Lung (tissue), 12 donors: ENCODE results near the gene CFAP58. TPM values are rescaled to one million over a fixed set of nuclear protein-coding genes. Genes with fewer than 3 reads are reported as not detected.

Source experiments
- ATAC-seq: fragments of 200-7000 bp; cut with Tn5 transposase; one replicate; pipeline ENCODE4 v1.9.1; 2020; ENCODE audit warnings: moderate number of reproducible peaks; ENCODE audit not compliant: insufficient read depth, low FRiP score
- DNase-seq, 3 donors: peaks; one replicate each; pipeline ENCODE4 v3.0.0-alpha.2; 2013 to 2017
- H3K27ac ChIP-seq, 2 donors: one replicate each; pipeline ENCODE4 v1.5.1; 2013; ENCODE audit warnings: mild to moderate bottlenecking in 2 of 2, moderate library complexity in 2 of 2, control low read depth in 1 of 2, inconsistent platforms in 1 of 2, low read depth in 1 of 2, low read length in 1 of 2
- H3K27me3 ChIP-seq, 3 donors: one replicate each; pipeline ENCODE4 v1.5.1; 2013; ENCODE audit warnings: low read length in 2 of 3; ENCODE audit not compliant: control insufficient read depth in 3 of 3, insufficient read depth in 3 of 3
- H3K36me3 ChIP-seq, 4 donors: one replicate each; pipeline ENCODE4 v1.5.1; 2013; ENCODE audit warnings: low read length in 4 of 4, mild to moderate bottlenecking in 1 of 4, moderate library complexity in 1 of 4; ENCODE audit not compliant: control insufficient read depth in 4 of 4, insufficient read depth in 4 of 4
- H3K4me1 ChIP-seq, 5 donors: one replicate each; pipeline ENCODE4 v1.5.1; 2013; ENCODE audit warnings: low read length in 5 of 5, mild to moderate bottlenecking in 2 of 5, moderate library complexity in 1 of 5; ENCODE audit not compliant: control insufficient read depth in 5 of 5, insufficient read depth in 5 of 5
- H3K4me3 ChIP-seq: one replicate; pipeline ENCODE4 v1.5.1; 2013; ENCODE audit warnings: mild to moderate bottlenecking, control low read depth, moderate library complexity
- H3K9ac ChIP-seq, 2 donors: one replicate each; pipeline ENCODE4 v1.5.1; 2013; ENCODE audit warnings: low read length in 2 of 2, control low read depth in 1 of 2; ENCODE audit not compliant: insufficient read depth in 1 of 2
- H3K9me3 ChIP-seq, 4 donors: one replicate each; pipeline ENCODE4 v1.5.1; 2013; ENCODE audit warnings: low read length in 3 of 4, mild to moderate bottlenecking in 1 of 4, moderate library complexity in 1 of 4; ENCODE audit not compliant: control insufficient read depth in 4 of 4, insufficient read depth in 3 of 4
- CTCF ChIP-seq: IDR thresholded peaks from 2 replicates; pipeline ENCODE4 v1.5.1; 2012; ENCODE audit warnings: mild to moderate bottlenecking; ENCODE audit errors: control extremely low read depth, extremely low read depth
- WGBS, 2 donors: extraction: QIAGEN DNeasy Blood & Tissue Kit; methylation state at CpG; one replicate each; pipeline ENCODE4 v1.1.7; 2013; 5-methylcytosine and 5-hydroxymethylcytosine counted together
- polyA plus RNA-seq, 2 donors: library from polyadenylated mRNA; stranded (reverse); fragments of 200-250 nt; gene quantifications; one replicate each; pipeline ENCODE4 v1.2.1, GENCODE V29; 2013
- total RNA-seq, 2 donors: library from RNA; depleted of rRNA in 1 of 2; stranded (reverse); fragments of >200 nt in 1 of 2; gene quantifications; one replicate each; pipeline ENCODE4 v1.2.1, GENCODE V29; 2014 to 2021
- donor health status: control.
- donor health status: control.
- donor health status: Bipolar disorder and iron deficiency.
- donor health status: healthy.
- donor health status: DM: yes; HTN: yes; CAD: no.

CFAP58 gene
- total and polyA plus RNA-seq, 4 donors: 1.4 to 5.4 (median 3.6) TPM

DNA sequence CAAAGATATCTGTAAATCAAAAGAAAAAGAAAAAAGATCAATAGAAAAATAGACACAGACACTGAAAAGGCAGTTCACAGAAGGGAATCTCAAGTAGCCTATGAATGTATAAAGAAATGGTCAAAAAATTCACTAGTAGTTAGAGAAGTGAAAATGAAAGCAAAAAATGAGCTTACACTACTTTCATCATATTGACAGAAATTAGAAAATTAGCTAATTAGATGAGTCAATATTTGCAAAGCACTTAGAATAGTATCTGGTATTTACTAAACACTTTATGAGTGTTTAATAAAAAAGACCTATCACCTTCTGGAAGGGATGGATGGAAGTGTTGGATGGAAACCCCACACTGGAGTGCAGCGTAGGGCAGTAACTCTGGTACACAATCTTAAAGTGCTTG lies 1.7 kb upstream of the CFAP58 start:
- H3K9me3 ChIP-seq: no peaks in the 10 kb centered on the region
- WGBS, 2 donors: 63 to 94% methylated on average over 1 of the region's 1 CpG
- peaks cover 0 to 5% (median 0%) of the 10 kb centered on the region in 3 donors for H3K27me3 ChIP-seq
- ATAC-seq: no peak
- no peak overlapping the region for H3K4me3 ChIP-seq
- H3K4me1 ChIP-seq: peaks cover 0 to 19% (median 8%) of the 10 kb centered on the region in 5 donors
- DNase-seq: no peak
- TF ChIP-seq CTCF: no peak
- no peak overlapping the region for H3K9ac ChIP-seq
- H3K36me3 ChIP-seq: no peaks in the 10 kb centered on the region
- no peak overlapping the region for H3K27ac ChIP-seq

DNA sequence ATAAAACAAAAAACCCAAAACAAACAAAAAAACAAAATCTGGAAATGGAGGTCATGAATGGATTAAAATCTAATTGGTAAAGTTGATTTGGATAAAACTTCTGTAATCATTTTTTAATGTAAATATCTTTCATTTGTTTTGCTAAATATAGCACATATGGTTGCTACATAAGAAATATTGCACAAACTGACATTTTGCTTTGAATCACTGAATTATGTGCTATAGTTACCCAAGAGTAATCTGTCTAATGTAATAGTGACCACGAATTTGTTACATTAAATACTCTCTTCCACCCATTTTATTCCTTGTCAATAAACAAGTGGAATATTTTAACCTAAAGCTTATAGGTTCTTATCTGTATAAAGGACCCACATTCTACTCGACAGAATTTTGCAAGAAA lies 6.2 kb downstream of the CFAP58 start:
- Histone ChIP-seq H3K4me1 (no peaks in the 10 kb centered on the region), H3K27me3 (peaks cover 0 to 5% (median 0%) of the 10 kb centered on the region in 3 donors), H3K9me3 (no peaks in the 10 kb centered on the region), H3K27ac (no peak overlapping the region), H3K36me3 (no peaks in the 10 kb centered on the region), H3K9ac (no peak overlapping the region), H3K4me3 (no peak overlapping the region)
- no peak for TF ChIP-seq CTCF
- WGBS, 2 donors: 59 to 66% methylated on average over 2 of the region's 2 CpGs
- DNase-seq (no peak), ATAC-seq (no peak)

DNA sequence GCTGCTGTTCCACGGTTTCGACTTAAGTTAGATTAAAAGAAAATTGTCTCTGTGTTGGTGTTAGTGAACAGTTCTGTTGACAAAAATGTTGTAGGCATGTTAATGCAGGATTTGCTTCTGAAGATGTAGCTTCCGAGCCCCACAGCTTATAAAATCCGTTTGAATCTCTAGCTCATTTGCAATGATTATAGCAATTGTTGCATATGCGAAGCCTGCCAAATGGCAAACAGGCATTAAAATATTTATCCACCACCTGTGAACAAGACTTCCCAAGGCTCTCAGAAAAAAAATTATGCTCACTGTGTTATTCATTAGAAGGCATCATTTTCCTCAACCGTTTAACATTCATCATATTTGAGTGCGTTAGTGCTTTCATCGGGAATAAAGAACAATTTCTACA lies 14.3 kb downstream of the CFAP58 start:
- Histone ChIP-seq H3K9me3 (peaks cover 0 to 5% (median 1%) of the 10 kb centered on the region in 4 donors), H3K4me3 (no peak overlapping the region), H3K27ac (no peak overlapping the region), H3K36me3 (peaks cover 0 to 14% (median 0%) of the 10 kb centered on the region in 4 donors), H3K9ac (no peak overlapping the region), H3K4me1 (no peaks in the 10 kb centered on the region), H3K27me3 (no peaks in the 10 kb centered on the region)
- no peak for ATAC-seq
- WGBS, 2 donors: 74 to 80% methylated on average over 8 of the region's 8 CpGs
- no peak for DNase-seq
- TF ChIP-seq CTCF: no peak

GRCh38 chr10:104368381-104368780 lies 14.7 kb downstream of the CFAP58 start:
- peaks cover 0 to 14% (median 0%) of the 10 kb centered on the region in 4 donors for H3K36me3 ChIP-seq
- no peak overlapping the region for H3K27ac ChIP-seq
- no peaks in the 10 kb centered on the region for H3K4me1 ChIP-seq
- H3K27me3 ChIP-seq: no peaks in the 10 kb centered on the region
- ATAC-seq: no peak
- peaks cover 0 to 5% (median 1%) of the 10 kb centered on the region in 4 donors for H3K9me3 ChIP-seq
- no peak overlapping the region for H3K4me3 ChIP-seq
- H3K9ac ChIP-seq: no peak overlapping the region
- DNase-seq: no peak
- WGBS, 2 donors: 63 to 71% methylated on average over 2 of the region's 2 CpGs
- no peak for TF ChIP-seq CTCF
